Occipital lobe (tissue), 2 donors: ENCODE results near the gene ATXN1. TPM values are rescaled to one million over a fixed set of nuclear protein-coding genes. Genes with fewer than 3 reads are reported as not detected.

Source experiments
- DNase-seq: peaks from one replicate; lab custom pipeline; 2025; lab: John Stamatoyannopoulos, UW
- total RNA-seq: library from RNA; depleted of rRNA; stranded (reverse); fragments of >200 nt; gene quantifications from one replicate; pipeline ENCODE4 v1.2.3, GENCODE V29; 2014

Gene ATXN1
- total RNA-seq, 1 donor from 2014 or later: 102 TPM

GRCh38 chr6:16743664-16744210 is 17.5 kb downstream of the ATXN1 start:
- DNase-seq: no peak

- no peak for DNase-seq
Measured at GRCh38 chr6:16742116-16742515, 19.1 kb downstream of the ATXN1 start.

GRCh38 chr6:16741112-16742016 is 19.9 kb downstream of the ATXN1 start:
- DNase-seq: no peak

- DNase-seq: no peak
Measured at GRCh38 chr6:16740097-16740496, 21.2 kb downstream of the ATXN1 start.

GRCh38 chr6:16739329-16739801 is 21.9 kb downstream of the ATXN1 start:
- no peak for DNase-seq

- DNase-seq: no peak
Measured at GRCh38 chr6:16737925-16738324, 23.3 kb downstream of the ATXN1 start.

GRCh38 chr6:16736856-16737775 is 24.1 kb downstream of the ATXN1 start:
- DNase-seq: no peak

GRCh38 chr6:16735014-16735413 is 26.2 kb downstream of the ATXN1 start:
- DNase-seq: no peak

- DNase-seq: no peak
Measured at GRCh38 chr6:16733085-16733484, 28.2 kb downstream of the ATXN1 start.

- DNase-seq: no peak
Measured at GRCh38 chr6:16731478-16732051, 29.7 kb downstream of the ATXN1 start.

- no peak for DNase-seq
Measured at GRCh38 chr6:16730738-16731477, 30.4 kb downstream of the ATXN1 start.

GRCh38 chr6:16729744-16730143 is 31.5 kb downstream of the ATXN1 start:
- no peak for DNase-seq

GRCh38 chr6:16729183-16729691 is 32.0 kb downstream of the ATXN1 start:
- no peak for DNase-seq

GRCh38 chr6:16728513-16729182 is 32.6 kb downstream of the ATXN1 start:
- DNase-seq: no peak

GRCh38 chr6:16727996-16728395 is 33.3 kb downstream of the ATXN1 start:
- DNase-seq: no peak

- no peak for DNase-seq
Measured at GRCh38 chr6:16725145-16725864, 36.0 kb downstream of the ATXN1 start.

GRCh38 chr6:16723826-16724225 is 37.4 kb downstream of the ATXN1 start:
- no peak for DNase-seq

GRCh38 chr6:16723402-16723801 is 37.9 kb downstream of the ATXN1 start:
- DNase-seq: no peak

- no peak for DNase-seq
Measured at GRCh38 chr6:16722630-16723029, 38.6 kb downstream of the ATXN1 start.
